Measurements from ENCODE around the gene S1PR4. TPM values are rescaled to one million over a fixed set of nuclear protein-coding genes. Genes with fewer than 3 reads are reported as not detected.

Gene S1PR4
- 1 to 10 TPM in 1 of 3 donors, under 1 TPM in 2; 0.38 to 2.5 (median 0.82) TPM for total RNA-seq
- long read RNA-seq, donor 1, partial matches to known transcripts = 0 of 4 reads
- long read RNA-seq, donor 1, other reads (novel, unspliced or antisense) = 0 of 4 reads
- long read RNA-seq, donor 2 = 0 reads

GRCh38 chr19:3178377-3178972 lies at the start of gene S1PR4:
TSS of gene S1PR4 (plus strand) at chr19:3178769. CDS start at chr19:3178793, 24 bp downstream.
- DNase-seq = peak in 2 of 3 donors; percentile 52 to 80

GRCh38 chr19:3129112-3129511 lies 49.5 kb upstream of the S1PR4 start:
- H3K36me3 ChIP-seq (ENCODE audit: low read depth) = no peaks in the 10 kb centered on the region
- no peak for TF ChIP-seq CTCF (IDR thresholded peaks at IDR 0.05)
- H3K4me3 ChIP-seq = no peak overlapping the region
- H3K9me3 ChIP-seq = no peaks in the 10 kb centered on the region
- DNase-seq (peak in 1 of 3 donors; percentile 76), ATAC-seq (no peak)
- H3K4me1 ChIP-seq (ENCODE audit: low read depth) = no peaks in the 10 kb centered on the region
- intact Hi-C loops (cut with DNase I, micrococcal nuclease) = no loop called here

More at GRCh38 chr19:3178377-3178972, at the start of gene S1PR4:
- intact Hi-C loops (cut with DNase I, micrococcal nuclease) = no loop called here
- Histone ChIP-seq H3K4me1 (ENCODE audit: low read depth) (peaks cover 17% of the 10 kb centered on the region), H3K4me3 (peak within 1 kb of the TSS; percentile 1), H3K36me3 (ENCODE audit: low read depth) (no peaks in the 10 kb centered on the region), H3K9me3 (no peaks in the 10 kb centered on the region)
- ATAC-seq = peak; percentile 66
- TF ChIP-seq CTCF (IDR thresholded peaks at IDR 0.05) = no peak

- intact Hi-C loops (cut with DNase I, micrococcal nuclease) = no loop called here
Observed at GRCh38 chr19:3131168-3131567, 47.4 kb upstream of the S1PR4 start.

GRCh38 chr19:3132971-3133792 lies 45.4 kb upstream of the S1PR4 start:
- DNase-seq = peak in 2 of 3 donors; percentile 35 to 68
- Histone ChIP-seq H3K4me3 (no peak overlapping the region), H3K4me1 (ENCODE audit: low read depth) (no peaks in the 10 kb centered on the region), H3K36me3 (ENCODE audit: low read depth) (no peaks in the 10 kb centered on the region), H3K9me3 (no peaks in the 10 kb centered on the region)
- peak; percentile 59 for ATAC-seq
- intact Hi-C loops (cut with DNase I, micrococcal nuclease) = no loop called here
- no peak for TF ChIP-seq CTCF (IDR thresholded peaks at IDR 0.05)

More at GRCh38 chr19:3131168-3131567, 47.4 kb upstream of the S1PR4 start:
- peak in 1 of 3 donors; percentile 55 for DNase-seq
- H3K4me3 ChIP-seq = no peak overlapping the region
- H3K9me3 ChIP-seq = no peaks in the 10 kb centered on the region
- H3K4me1 ChIP-seq (ENCODE audit: low read depth) = no peaks in the 10 kb centered on the region
- no peak for TF ChIP-seq CTCF (IDR thresholded peaks at IDR 0.05)
- no peak for ATAC-seq
- H3K36me3 ChIP-seq (ENCODE audit: low read depth) = no peaks in the 10 kb centered on the region

GRCh38 chr19:3133793-3134116 lies 44.8 kb upstream of the S1PR4 start:
- DNase-seq = peak in 1 of 3 donors; percentile 31
- TF ChIP-seq CTCF (IDR thresholded peaks at IDR 0.05) = no peak
- Histone ChIP-seq H3K36me3 (ENCODE audit: low read depth) (no peaks in the 10 kb centered on the region), H3K9me3 (no peaks in the 10 kb centered on the region), H3K4me3 (no peak overlapping the region), H3K4me1 (ENCODE audit: low read depth) (no peaks in the 10 kb centered on the region)
- intact Hi-C loops (cut with DNase I, micrococcal nuclease) = no loop called here
- no peak for ATAC-seq

Data from mucosa of descending colon (tissue), 3 donors.